ENCODE data around the gene SH2B2.
"Not testable (repeated sequence)": the region's sequence is repeated elsewhere in the genome, so short reads cannot be mapped to it uniquely, and the experiment has no call there.

The SH2B2 gene

DNA sequence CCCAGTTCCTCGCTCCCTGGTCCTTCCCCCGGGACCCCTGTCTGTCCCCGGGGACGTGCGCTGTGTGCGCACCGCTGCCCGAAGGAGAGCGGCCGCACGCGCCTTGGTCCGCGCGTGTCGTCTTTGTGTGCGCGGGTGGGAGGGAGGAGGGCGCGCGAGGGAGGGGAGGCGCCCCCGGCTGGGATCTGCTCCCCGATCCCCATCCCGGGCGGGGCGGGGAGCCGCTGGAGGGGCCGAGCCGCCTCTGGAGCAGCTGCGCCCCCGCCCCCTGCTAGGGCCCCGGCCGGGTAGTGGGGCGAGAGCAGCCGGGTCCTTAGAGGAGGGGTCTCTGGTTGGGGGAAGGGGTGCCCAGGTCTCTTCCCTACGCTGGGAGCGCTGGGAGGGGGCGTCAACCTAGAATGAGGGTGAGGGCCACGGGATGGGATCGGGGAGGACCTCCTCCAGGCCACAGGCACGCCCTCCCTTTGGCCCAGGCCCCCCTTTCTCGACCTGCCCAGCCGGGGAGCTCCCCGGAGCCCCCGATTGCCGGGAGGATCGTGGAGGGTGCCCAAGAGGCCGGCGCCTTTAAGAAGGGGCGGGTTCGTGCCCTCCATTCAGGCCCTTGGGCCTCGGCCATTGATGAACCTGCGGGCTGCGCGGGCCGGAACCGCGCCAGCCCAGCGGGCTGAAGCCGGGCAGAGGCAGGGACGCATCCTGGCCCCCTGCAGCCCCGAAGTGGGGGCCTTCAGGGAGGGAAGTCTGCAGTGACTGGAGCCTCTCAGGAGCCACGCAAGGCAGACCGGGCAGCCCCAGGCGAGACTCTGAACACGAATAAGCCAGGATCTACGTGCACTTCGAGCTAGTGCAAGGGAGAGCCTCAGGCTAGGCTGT is 678 bp downstream of the SH2B2 start:
- DNase-seq, result no peak

- no peak for DNase-seq
These were observed 1.3 kb downstream of the SH2B2 start for GRCh38 chr7:102287981-102288278.

- no peak for DNase-seq
These were observed 1.7 kb downstream of the SH2B2 start for GRCh38 chr7:102288285-102288930.

DNA sequence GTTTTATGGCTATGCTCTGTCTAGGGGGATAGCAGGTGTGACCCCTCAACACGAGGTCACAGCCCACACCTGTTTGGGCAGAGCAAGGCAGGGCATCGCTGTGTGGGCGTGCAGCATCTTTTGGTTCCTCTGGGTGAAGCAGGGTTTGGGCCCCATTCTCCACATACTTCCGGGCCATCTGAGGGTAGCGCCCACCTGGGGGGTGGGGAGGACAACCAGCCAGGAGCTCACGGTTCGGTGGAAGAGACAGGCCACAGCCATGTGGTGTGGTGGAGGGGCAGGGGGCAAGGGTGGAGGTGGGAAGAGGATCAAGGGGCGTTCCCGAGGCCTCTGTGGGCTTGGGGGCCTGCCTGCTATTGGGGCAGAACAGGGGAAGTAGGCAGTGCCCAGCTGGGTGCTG is 2.4 kb downstream of the SH2B2 start:
- no peak for DNase-seq

DNA sequence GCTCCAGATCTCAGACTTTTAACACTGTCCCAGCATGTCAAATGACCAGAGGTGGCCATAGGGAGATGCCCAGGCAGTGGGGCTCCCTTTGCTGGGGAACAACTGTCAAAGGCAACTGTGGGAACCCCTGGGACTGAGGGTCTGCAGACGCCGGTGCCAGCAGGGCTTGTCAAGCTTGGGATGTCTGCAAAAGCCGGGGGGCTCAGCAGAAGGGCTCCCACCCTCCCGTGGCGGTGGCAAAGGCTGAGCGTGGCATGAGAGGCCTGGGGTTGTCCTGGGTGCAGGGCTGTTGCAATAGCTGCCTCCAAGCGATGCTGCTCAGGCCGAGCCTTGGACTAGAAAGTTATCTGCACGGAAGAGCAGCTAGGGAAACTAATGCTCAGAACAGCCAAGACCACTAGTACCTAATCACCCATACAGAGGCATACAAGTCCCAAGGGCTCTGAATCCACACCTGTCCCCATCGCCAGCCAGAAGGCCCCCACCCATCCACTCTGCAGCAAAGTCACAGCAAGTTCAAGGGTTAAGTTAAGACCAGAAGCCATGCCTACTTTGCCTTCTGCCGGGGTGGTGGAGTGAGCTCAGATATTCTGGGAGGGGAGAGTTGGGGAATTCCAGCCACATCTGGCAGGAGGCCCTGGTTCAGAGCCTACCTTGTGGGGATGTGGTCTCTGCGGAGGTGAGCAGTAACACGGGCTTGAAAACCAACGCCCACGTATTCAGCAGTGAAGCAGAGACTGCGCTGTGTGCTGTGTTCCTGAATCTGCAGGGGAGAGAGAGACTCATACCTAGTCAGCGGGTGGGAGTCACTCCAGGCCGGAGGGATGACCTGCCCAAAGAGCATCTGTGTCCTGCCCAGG is 4.6 kb downstream of the SH2B2 start:
- no peak for DNase-seq

- DNase-seq, result no peak
These were observed 5.2 kb downstream of the SH2B2 start for GRCh38 chr7:102291916-102292267.

DNA sequence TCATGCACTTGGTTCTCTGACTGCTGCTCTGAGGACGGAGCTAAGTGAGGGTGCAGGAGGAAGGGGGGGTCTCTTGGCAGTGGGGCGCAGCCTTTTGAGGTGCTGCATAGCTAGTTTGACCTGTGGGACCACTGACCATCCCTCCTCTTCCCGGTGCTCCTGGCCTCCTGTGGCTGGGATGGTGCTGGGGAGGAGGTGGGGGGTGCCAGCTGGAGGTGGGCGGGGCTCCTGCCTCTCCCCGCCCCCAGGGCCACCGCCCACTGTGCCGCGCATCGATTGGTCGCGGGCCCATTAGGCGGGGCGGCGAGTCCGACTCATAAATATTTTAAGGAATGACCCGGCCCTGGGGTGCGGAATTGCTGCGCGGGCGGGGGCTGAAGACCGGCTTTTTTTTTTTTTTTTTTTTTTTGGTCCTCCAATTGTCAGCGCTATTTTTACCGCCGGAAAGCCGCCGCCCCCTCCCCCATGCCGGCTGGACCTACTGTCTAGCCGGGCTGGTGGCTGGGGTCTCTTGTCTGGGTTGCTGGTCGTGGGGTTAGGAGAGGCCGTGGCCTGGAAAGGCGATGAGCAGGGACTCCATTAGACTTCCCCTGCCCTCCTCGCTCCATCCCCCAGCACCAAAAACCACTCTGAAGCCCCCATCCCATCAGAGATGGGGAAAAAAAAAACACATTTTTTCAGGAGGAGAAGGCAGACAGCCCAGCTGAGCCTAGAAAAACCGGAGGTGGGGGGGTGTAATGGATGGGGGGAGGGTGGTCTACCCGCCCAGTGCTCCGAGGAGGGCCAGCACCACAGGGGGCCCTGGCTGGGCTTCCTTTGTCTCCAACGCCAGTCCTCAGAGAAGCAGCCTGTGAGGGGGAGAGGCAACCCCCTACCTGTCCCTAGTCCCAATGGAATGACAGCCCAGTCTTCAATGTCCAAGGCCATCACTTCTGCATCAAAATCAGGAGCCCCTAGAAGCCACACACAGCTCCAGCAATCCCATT is 6.4 kb downstream of the SH2B2 start:
- no peak for DNase-seq

- no peak for DNase-seq
These were observed 7.9 kb downstream of the SH2B2 start for GRCh38 chr7:102294589-102294988.

DNA sequence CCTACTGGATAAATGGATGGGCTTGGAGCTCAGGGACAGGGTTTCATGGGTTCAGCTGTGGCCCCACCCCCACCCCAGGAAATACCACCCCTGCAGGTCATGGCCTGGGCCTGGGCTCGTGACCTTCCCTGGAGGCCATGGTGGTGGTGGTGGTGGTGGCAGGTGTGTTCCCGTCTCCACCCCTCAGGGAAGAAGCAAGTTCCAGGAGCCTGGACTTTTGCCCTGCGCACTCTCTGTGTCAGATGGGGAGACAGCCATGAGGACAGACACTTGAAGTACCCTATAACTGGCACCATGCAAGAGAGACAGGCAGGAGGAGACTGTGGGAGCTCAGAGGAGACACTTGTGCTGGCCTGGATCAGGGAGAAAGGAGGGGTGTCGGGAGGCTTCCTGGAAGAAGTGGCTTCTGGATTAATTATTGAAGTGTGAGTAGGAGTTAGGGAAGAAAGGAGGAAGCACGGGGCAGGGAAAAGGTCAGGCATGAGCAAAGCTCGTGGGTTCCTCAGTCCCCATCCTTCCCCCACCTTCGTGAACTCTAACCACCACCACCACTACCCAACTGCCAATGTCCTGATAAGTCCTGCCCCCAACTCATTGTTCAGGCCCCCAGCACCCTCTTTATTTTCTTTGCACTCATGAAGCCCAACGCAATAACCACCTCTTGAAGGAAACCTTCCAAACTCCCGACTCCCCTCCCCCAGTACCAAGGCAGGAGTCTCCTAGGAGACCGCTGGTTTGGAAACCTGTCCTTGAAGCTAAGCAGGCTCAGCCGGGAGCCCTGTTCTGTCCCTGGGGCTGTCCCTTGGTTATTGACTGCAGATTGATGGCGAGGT is 8.9 kb downstream of the SH2B2 start:
- DNase-seq, result no peak

- DNase-seq, result no peak
These were observed 9.4 kb downstream of the SH2B2 start for GRCh38 chr7:102296179-102296438.

- no peak for DNase-seq
These were observed 9.8 kb downstream of the SH2B2 start for GRCh38 chr7:102296514-102296913.

- DNase-seq, result no peak
These were observed 11.0 kb downstream of the SH2B2 start for GRCh38 chr7:102297487-102298218.

GRCh38 chr7:102300643-102301221 is 14.1 kb downstream of the SH2B2 start:
- DNase-seq, result no peak

DNA sequence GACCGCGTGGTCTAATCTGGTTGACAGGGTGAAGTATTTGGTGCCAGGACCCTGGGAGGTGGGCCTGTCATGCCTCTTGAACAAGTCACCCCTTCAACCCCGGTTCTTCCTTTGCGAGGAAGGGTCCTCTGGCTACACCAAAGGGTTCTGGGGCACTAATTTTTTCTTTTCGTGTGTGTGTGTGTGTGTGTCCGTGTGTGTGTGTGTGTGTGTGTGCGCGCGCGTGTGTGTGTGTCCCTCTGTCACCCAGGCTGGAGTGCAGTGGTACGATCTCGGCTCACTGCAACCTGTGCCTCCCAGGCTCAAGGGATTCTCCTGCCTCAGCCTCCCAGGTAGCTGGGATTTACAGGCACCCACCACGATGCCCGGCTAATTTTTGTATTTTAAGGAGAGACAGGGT is 14.7 kb downstream of the SH2B2 start:
- DNase-seq, result not testable (repeated sequence)

GRCh38 chr7:102302025-102302424 is 15.4 kb downstream of the SH2B2 start:
- DNase-seq, result no peak

GRCh38 chr7:102303669-102304422 is 17.2 kb downstream of the SH2B2 start:
- DNase-seq, result no peak

GRCh38 chr7:102304668-102305067 is 18.0 kb downstream of the SH2B2 start:
- no peak for DNase-seq

- no peak for DNase-seq
These were observed 19.0 kb downstream of the SH2B2 start for GRCh38 chr7:102305414-102306268.
